HG02870 (cell line): ENCODE data around the gene EXT2.

Experiments
- ATAC-seq: cut with Tn5 transposase; IDR thresholded peaks from one replicate; pipeline ENCODE4 v1.9.1; 2021; ENCODE audit warnings: mild to moderate bottlenecking, moderate library complexity; ENCODE audit not compliant: unreplicated experiment

The EXT2 gene

GRCh38 chr11:44162004-44162403, 66.5 kb downstream of the EXT2 start:
- no peak for ATAC-seq

GRCh38 chr11:44162662-44163061, 67.2 kb downstream of the EXT2 start:
- ATAC-seq, result no peak

- ATAC-seq, result no peak
These were observed 70.0 kb downstream of the EXT2 start for GRCh38 chr11:44165432-44165831.

- no peak for ATAC-seq
These were observed 71.6 kb downstream of the EXT2 start for GRCh38 chr11:44167046-44167445.

DNA sequence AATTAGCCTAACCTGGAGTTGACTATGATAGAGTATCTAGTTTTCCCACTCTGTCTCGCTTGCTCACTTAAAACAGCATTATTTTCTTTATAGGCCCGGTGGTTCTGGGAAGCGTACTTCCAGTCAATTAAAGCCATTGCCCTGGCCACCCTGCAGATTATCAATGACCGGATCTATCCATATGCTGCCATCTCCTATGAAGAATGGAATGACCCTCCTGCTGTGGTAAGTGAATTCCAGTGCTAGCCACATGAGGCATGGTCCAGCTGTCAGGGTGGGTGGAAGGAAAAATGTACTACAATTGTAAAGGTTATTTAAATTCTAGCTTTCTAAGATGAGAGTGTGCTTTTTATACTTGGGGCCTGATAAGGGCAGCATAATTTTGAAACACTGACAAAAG, 76.0 kb downstream of the EXT2 start:
- ATAC-seq, result no peak

- ATAC-seq, result no peak
These were observed 77.5 kb downstream of the EXT2 start for GRCh38 chr11:44172966-44173365.

GRCh38 chr11:44174842-44175241, 79.4 kb downstream of the EXT2 start:
- ATAC-seq, result no peak

- ATAC-seq, result no peak
These were observed 81.2 kb downstream of the EXT2 start for GRCh38 chr11:44176546-44177213.

- no peak for ATAC-seq
These were observed 82.4 kb downstream of the EXT2 start for GRCh38 chr11:44177905-44178304.

GRCh38 chr11:44178381-44178780, 82.9 kb downstream of the EXT2 start:
- ATAC-seq, result no peak

GRCh38 chr11:44179173-44179572, 83.7 kb downstream of the EXT2 start:
- no peak for ATAC-seq

GRCh38 chr11:44180107-44180506, 84.6 kb downstream of the EXT2 start:
- no peak for ATAC-seq

DNA sequence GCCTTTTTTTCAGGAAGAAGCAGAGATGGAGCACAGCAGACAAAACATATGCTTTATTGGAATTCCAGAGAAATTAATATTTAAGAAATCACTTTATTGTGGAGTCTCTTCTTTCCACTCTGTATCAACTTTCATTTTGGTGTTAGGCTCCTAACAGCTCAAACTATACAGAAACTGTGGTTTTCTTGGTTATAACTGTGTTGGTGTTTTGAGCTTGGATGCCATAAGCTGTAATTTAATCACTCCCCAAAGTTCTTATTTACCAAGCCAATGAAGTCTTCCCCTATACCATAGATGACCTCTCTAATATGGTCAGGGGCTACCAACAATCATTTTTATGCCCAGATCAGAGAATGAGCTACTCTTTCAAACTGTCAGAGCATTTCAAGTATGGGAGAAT, 90.0 kb downstream of the EXT2 start:
- ATAC-seq, result no peak

- ATAC-seq, result no peak
These were observed 90.9 kb downstream of the EXT2 start for GRCh38 chr11:44186321-44186930.

DNA sequence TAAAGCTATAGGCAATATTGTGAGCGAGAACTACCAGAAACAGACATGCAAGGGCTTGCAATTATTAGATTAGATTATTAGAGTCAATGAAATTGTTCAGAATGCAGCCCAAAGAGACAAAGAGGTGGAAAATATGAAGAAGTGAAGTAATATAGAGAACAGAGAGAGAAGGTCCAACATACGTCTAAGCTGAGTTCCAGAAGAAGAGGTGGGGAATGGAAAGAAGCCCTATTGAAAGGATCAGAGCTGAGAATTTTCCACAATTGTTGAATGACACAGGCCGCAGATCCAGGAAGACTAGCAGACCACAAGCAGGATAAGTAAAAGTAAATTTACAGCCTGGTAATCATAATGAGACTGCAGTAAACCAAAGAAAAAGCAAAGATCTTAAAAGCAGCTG, 93.2 kb downstream of the EXT2 start:
- ATAC-seq, result no peak

- ATAC-seq, result no peak
These were observed 94.8 kb downstream of the EXT2 start for GRCh38 chr11:44189986-44190882.

GRCh38 chr11:44190883-44191230, 95.4 kb downstream of the EXT2 start:
- no peak for ATAC-seq

DNA sequence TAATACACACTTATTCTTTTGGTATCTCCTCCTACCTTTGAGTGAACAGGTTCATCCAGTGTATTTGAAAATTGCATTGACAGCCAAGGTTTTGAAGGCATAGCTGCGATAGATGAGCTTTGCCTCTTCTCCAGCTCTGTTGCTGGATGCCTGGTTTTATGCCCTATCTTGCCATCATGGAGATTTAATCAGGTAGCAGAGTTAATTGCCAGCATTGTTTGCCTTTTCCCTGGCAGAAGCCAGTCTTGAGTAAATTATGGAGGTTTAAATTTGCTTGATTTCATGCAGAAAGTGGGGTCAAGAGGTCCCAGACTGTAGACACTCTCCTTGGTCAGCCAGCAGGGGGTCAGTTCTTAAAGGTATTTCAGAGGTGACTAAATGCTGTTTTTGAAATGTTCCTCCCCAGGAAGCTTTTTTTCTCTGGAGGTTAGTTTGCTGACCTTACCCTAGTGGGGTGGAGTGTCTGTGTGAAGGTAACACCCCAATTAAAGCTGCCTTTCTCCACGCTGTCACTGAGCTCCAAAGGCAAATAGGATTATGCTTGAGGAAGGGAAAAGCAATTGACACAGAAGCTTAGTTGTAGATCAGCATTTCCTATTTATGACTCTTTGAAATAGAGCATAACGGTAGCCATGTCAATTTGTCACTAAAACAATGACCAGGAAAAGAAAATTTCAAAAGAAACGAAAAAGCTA, 96.0 kb downstream of the EXT2 start:
- no peak for ATAC-seq

DNA sequence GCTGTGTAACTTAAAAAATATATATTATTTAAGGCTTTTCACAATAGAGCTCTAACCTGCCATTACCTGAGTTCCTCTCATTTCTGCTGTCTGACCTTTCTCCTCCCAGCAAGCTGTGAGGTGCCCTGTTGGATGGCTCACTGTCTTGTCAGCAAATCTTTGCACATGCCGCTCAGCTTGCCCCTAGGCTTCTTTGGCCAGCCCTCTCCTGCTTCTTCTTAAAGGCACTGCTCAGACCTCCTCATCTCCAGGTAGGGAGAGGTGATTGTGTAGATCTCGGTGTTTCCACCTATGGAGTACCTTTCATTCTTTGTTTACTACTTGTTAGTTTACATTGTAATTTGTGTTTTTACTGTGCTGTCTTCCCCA, 96.5 kb downstream of the EXT2 start:
- no peak for ATAC-seq

DNA sequence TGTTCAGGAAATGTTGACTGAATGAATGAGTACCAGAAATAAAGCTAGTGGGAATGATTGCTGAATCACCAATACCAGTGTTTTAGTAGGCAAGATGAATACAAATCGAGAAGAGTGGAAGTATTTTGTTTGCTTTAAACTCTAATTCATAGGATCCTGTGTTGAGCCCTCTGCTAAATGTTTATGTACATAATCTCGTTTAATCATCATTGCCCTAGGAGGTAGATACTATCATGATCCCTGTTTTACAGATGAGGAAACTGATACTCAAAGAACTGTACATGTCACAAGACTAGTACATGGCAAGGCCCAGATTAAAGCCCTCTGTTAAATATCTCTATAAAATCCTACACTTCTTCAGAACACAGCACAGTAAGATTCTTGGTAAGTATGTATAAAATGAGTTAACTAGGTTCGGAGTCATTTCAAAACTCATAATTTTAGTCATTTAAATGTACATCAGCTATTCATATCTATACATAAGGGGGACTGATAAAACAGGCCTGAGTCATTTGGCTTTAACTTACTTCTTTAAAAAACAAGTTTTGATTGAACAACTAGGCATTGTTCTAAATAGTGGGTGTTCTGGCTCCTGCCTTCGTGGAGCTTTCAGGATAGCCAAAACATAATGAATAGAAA, 97.1 kb downstream of the EXT2 start:
- ATAC-seq, result peak; percentile 50

DNA sequence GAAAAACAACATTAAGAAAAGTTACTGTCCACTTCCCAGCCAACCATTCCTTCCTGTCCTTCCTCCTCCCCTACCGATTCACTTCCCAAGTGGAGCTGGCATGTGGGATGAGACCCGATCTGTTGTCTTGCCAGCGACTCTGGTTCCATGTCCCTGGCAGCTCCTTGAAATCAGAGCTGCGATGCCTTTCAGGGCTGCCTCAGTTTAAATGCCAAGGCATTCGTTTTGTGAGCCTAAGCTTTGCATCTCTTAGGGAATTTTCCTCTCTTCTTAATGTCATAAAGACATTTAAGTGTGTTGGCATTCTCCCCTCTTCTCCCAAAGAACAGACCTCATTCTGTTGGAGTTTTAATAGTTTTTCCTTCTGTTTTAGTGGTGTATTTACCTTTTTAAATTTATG, 98.4 kb downstream of the EXT2 start:
- ATAC-seq, result no peak
